OCI-LY3 (cell line): ENCODE measurements around the gene SLC39A2.
"Not testable (repeated sequence)": the region's sequence is repeated elsewhere in the genome, so short reads cannot be mapped to it uniquely, and the experiment has no call there.

Experiments
- H2AFZ ChIP-seq: fragments of 200-600, 300-600 bp; shearing (Covaris generic); 2 replicates; pipeline ENCODE4 v1.6.0; 2014; ENCODE audit warnings: antibody characterized with exemption, low read depth, low read length
- H3K27ac ChIP-seq: fragments of 200-600, 300-600 bp; sonication (generic); 2 replicates; pipeline ENCODE4 v1.5.1; 2014; ENCODE audit warnings: mild to moderate bottlenecking, low read length, moderate library complexity, mixed read lengths
- H3K27me3 ChIP-seq: fragments of 200-600, 300-600 bp; sonication (generic); 2 replicates; pipeline ENCODE4 v1.6.1; 2014; ENCODE audit warnings: low read depth, low read length, mixed read lengths
- H3K36me3 ChIP-seq: fragments of 200-600, 300-600 bp; sonication (generic); replicated peaks from 2 replicates; pipeline ENCODE3; 2014; ENCODE audit warnings: low read depth, low read length, mixed read lengths
- H3K4me1 ChIP-seq: fragments of 300-600, 200-600 bp; sonication (generic); 2 replicates; pipeline ENCODE4 v1.6.1; 2014; ENCODE audit warnings: low read length, mixed read lengths
- H3K4me2 ChIP-seq: fragments of 200-600, 300-600 bp; sonication (generic); 2 replicates; pipeline ENCODE4 v1.6.1; 2014; ENCODE audit warnings: low read length, mixed read lengths
- H3K4me3 ChIP-seq: fragments of 300-600, 200-600 bp; sonication (generic); 2 replicates; pipeline ENCODE4 v1.5.1; 2014; ENCODE audit warnings: antibody characterized with exemption, mild to moderate bottlenecking, low read length, moderate library complexity
- H3K79me2 ChIP-seq: fragments of 300-600, 200-600 bp; shearing (Covaris generic); 2 replicates; pipeline ENCODE4 v1.6.1; 2014; ENCODE audit warnings: mild to moderate bottlenecking, low read length, mixed read lengths
- H3K9ac ChIP-seq: fragments of 300-600, 200-600 bp; shearing (Covaris generic); 2 replicates; pipeline ENCODE4 v1.6.0; 2014; ENCODE audit warnings: mild to moderate bottlenecking, low read length, moderate library complexity
- H3K9me3 ChIP-seq: fragments of 200-600, 300-600 bp; shearing (Covaris generic); 2 replicates; pipeline ENCODE4 v1.6.1; 2014; ENCODE audit warnings: low read length, mixed read lengths; ENCODE audit not compliant: insufficient read depth
- H4K20me1 ChIP-seq: fragments of 200-600, 300-600 bp; sonication (generic); 2 replicates; pipeline ENCODE4 v1.6.1; 2016; ENCODE audit warnings: low read length, mixed read lengths; ENCODE audit not compliant: insufficient read depth
- EZH2phosphoT487 ChIP-seq: fragments of 200-600 bp; shearing (Covaris generic); IDR thresholded peaks from 2 replicates; pipeline ENCODE4 v1.6.1; 2018; ENCODE audit warnings: antibody characterized with exemption, mixed run types, low read depth
- TF ChIP-seq, protein P1 (sequence below): fragments of 200-600, 300-600 bp; sonication (generic); IDR thresholded peaks from 2 replicates; pipeline ENCODE4 v1.5.1; 2014; ENCODE audit warnings: antibody characterized with exemption, low read length, low read depth

The SLC39A2 gene

DNA sequence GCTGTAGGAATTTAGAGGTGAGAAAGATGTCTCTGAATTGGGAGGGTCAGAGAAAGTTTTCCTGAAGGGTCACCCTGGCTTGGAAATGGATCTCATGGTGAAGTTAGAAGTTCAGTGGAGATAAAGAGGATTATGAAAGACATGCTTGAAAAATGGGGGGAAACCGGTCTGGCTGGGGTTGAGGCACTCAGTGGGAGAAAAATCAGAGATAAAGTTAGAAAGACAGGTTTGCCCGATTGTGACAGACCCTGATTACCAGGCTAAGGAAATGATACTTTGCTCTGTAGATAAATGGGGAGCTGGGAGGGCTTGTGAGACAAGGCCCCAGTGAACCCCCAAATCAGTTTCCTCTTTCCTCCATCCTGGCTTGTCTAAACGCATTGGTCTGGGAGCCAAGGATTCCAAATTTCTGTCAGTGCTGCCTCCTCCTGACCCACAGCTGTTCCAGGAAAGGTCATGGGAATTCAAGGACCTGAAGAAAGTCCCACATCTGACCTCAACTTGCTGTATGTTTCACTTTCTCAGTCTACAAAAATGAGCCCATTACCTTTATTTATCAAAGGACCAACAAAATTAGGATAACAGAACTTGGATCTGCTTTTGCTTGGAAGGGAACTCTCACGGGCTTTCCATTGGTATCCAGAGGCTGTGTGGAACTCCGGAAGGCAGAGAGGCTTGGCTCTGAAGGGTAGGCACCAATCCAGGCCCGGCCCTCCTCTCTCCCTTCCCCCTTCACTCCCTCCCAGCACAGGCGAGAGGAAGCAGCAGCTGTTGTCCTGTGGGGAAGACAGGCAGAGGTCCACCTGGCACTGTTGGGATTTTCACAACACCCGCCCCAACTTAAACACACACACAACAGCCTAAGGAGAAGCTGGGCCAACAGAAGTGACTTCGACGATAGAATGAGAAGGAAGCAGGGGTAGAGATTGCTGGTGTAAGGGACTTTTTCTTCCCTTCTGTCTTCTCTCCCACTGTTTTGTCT is 39.6 kb downstream of the SLC39A2 start:
- H3K9me3 ChIP-seq = no peaks in the 10 kb centered on the region
- TF ChIP-seq, protein P1, sequence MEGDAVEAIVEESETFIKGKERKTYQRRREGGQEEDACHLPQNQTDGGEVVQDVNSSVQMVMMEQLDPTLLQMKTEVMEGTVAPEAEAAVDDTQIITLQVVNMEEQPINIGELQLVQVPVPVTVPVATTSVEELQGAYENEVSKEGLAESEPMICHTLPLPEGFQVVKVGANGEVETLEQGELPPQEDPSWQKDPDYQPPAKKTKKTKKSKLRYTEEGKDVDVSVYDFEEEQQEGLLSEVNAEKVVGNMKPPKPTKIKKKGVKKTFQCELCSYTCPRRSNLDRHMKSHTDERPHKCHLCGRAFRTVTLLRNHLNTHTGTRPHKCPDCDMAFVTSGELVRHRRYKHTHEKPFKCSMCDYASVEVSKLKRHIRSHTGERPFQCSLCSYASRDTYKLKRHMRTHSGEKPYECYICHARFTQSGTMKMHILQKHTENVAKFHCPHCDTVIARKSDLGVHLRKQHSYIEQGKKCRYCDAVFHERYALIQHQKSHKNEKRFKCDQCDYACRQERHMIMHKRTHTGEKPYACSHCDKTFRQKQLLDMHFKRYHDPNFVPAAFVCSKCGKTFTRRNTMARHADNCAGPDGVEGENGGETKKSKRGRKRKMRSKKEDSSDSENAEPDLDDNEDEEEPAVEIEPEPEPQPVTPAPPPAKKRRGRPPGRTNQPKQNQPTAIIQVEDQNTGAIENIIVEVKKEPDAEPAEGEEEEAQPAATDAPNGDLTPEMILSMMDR = no peak
- no peak for TF ChIP-seq EZH2phosphoT487
- no peaks in the 10 kb centered on the region for H3K79me2 ChIP-seq
- H3K4me2 ChIP-seq = no peak overlapping the region
- H4K20me1 ChIP-seq = no peaks in the 10 kb centered on the region
- no peak overlapping the region for H3K9ac ChIP-seq
- H3K27ac ChIP-seq = no peak overlapping the region
- H3K36me3 ChIP-seq = no peaks in the 10 kb centered on the region
- no peak overlapping the region for H3K4me3 ChIP-seq
- H3K4me1 ChIP-seq = no peaks in the 10 kb centered on the region
- peaks cover 22% of the 10 kb centered on the region for H3K27me3 ChIP-seq
- H2AFZ ChIP-seq = no peak overlapping the region

DNA sequence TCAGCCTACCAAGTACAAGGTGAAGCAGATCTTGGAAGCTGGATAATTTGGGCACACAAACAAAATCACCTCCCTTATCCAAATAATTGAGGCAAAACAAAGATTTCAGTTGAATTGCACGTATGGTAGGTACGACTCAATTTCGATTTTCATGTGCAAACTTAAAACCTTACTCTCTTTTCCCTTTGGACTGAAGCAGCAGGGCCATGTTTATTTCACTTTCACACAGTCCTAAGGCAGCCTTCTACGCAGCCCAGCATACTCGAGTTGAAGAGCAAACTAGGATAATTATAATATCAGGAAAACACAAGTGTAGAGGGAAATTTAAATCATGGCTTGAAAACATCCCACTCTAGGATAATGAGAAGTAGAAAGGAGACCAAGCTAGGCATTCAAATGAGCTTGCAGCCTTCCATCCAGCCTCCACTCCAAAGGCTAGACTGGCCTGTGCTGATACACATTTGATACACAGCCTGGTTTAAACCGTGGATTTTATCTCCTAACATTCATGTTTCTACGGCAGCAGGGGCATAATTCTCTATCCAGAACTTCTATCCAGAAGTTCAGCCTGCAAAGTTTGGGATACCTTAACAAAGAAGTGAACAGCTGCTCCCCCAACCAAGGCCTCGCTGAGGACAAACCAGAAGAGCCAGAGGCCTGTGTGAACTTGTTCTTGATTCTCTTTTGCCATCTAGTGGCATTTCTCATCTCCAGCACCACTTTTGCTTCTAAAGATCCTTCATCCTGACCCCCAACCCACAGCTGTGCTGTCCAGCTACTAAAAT is 40.7 kb downstream of the SLC39A2 start:
- Histone ChIP-seq H3K9ac (no peak overlapping the region), H3K27me3 (peaks cover 27% of the 10 kb centered on the region), H3K4me1 (no peaks in the 10 kb centered on the region), H4K20me1 (no peaks in the 10 kb centered on the region), H3K4me2 (no peak overlapping the region), H3K79me2 (no peaks in the 10 kb centered on the region), H2AFZ (peak overlapping the region; percentile 77; the same call in 1 of the 2 replicates), H3K9me3 (no peaks in the 10 kb centered on the region), H3K27ac (no peak overlapping the region), H3K36me3 (no peaks in the 10 kb centered on the region), H3K4me3 (no peak overlapping the region)
- no peak for TF ChIP-seq EZH2phosphoT487
- TF ChIP-seq, protein P1 = peak; percentile 63

DNA sequence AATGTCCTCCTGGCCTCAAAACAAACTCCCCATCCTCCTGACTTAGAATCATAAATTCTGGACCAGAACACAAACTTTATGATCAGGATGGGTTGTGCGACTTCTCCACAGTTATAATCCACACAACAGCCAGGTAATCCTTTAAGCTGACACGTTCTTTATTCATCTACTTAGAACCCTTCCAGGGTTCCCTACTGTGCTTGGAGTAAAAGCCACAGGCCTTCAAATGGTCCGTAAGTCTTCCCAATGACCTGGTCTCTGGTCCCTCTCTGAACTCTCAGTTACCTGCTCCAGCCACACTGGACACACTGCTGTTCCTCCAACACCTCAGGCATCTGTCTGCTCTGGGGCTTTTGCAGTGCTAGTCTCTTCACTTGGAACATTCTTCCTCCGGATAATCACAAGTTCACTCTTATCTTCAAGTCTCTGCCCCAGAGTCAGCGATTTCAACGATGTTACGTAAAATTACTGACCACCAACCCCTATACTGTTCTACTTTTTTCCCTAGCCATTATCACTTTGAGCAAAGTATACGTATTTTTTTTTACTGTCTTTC is 41.4 kb downstream of the SLC39A2 start:
- Histone ChIP-seq H3K4me1 (no peaks in the 10 kb centered on the region), H3K79me2 (no peaks in the 10 kb centered on the region), H2AFZ (no peak overlapping the region), H3K36me3 (no peaks in the 10 kb centered on the region), H3K9me3 (no peaks in the 10 kb centered on the region), H3K27me3 (peaks cover 34% of the 10 kb centered on the region), H4K20me1 (no peaks in the 10 kb centered on the region), H3K4me3 (no peak overlapping the region), H3K27ac (no peak overlapping the region), H3K4me2 (no peak overlapping the region), H3K9ac (no peak overlapping the region)
- TF ChIP-seq EZH2phosphoT487 = no peak
- TF ChIP-seq, protein P1 = no peak

DNA sequence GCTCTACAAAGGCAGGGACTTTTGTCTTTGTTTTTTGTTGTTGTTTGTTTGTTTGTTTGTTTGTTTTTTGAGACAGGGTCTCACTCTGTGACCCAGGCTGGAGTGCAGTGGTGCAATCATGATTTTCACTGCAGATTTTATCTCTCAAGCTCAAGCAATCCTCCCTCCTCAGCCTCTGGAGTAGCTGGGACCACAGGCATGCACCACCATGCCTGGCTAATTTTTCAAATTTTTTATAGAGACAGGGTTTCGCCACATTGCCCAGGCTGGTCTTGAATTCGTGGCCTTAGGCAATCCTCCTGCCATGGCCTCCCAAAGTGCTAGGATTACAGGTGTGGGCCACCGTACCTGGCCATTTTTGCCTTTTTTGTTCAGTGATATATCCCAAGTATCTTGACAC is 41.8 kb downstream of the SLC39A2 start:
- H3K9me3 ChIP-seq, H3K9ac ChIP-seq, H3K27ac ChIP-seq: not testable (repeated sequence)

More for the DNA sequence above, 41.8 kb downstream of the SLC39A2 start:
- H3K79me2 ChIP-seq, H3K4me2 ChIP-seq, H4K20me1 ChIP-seq, H3K4me3 ChIP-seq, H3K4me1 ChIP-seq, H2AFZ ChIP-seq, H3K36me3 ChIP-seq: not testable (repeated sequence)
- peaks cover 37% of the 10 kb centered on the region for H3K27me3 ChIP-seq
